Activated T-cell treated with anti-CD3 and anti-CD28 coated beads for 4 hours (primary cell): ENCODE data around the gene FHIT.
"Not testable (repeated sequence)": the region's sequence is repeated elsewhere in the genome, so short reads cannot be mapped to it uniquely, and the experiment has no call there.

Experiments
- DNase-seq: peaks from one replicate; pipeline ENCODE4 v3.0.0-alpha.2; 2020

Gene FHIT

DNA sequence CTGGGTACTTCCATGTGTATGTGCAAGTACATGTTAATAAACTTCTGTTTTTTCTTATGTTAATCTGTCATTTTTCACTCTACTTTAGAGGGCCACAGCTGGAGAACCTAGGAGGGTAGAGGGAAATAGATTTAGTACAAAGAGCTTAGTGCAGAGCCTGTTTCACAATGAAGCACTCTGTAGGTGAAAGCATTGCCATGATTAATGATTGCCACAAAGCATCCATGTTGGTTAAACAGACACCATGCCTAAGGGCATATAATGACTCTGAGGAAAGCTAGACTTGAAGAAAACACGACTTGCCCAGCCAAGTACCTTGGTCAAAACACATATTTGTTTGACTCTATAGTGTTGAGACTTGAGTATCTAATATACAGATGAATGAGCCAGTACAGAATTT lies 338.4 kb downstream of the FHIT start:
- DNase-seq: no peak

DNA sequence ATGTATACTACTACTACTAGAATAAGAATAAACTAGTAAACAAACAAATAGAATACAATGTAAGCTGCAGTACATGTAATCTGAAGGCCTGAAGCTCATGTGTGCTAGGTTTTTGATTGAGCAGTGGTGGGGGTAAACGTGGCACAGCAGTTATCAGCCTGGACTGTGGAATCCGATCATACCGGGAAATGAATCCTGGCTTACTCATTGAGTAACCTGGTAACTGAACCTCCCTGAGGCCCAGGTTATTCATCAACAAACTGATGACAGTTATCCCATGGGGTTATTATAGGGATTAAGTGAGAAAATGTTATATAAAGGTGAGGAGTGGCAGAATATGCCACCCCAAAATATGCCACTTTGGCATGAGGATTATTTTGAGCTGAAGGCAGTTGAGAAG lies 339.1 kb downstream of the FHIT start:
- DNase-seq: no peak

DNA sequence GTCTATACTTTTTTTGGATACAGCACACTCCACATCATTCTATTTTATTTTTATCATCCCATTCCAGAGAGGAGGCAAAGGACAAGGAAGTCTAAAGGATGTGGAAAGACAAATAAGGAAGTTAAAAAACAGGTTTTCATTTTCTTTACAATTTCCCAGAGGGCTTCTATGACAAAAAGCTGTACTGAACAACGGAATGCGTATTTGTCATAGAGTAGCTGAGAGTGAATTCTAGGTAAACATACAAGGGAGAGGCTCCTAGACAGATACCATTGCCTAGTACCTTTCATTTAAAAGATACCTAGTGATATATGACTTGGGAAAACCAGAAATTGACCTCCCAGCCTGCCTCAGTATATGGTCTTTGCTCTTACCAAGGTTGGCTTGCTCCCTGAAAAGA lies 341.7 kb downstream of the FHIT start:
- no peak for DNase-seq

DNA sequence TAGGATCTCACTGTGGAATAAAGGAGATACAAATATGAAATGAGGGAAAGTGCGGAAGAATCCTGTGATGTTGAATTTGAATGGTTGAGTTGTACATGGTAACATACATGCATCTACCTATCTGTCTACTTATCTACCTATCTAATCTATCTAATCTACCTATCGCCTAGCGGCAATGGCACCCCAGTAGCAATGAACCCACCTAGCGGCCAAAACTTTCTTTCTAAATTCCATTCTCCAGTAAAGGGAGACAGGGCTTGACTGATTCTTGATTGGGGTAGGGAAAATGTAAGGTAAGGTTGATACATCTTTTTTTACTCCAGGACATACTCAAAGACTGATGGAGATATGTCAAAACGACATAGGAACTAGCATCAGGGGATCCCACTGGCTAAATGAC lies 345.0 kb downstream of the FHIT start:
- DNase-seq: no peak

DNA sequence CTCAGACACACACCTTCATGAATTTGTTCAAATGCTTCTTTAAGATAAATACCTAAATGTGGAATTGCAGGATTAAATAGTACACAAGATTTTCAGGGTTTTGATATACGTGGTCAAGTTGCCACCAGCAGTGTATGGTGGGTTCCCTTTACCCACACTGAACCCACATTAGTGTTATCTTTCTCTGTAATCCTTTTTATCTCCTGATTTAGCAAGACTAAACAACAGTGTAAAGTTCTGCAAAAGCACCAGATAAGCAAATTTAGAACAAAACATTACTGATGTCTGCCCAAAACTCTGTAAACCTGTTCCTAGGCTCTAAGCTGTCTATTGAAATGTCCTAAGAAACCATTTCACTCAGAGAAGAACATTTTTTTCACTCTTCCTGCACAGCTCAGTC lies 352.9 kb downstream of the FHIT start:
- no peak for DNase-seq

DNA sequence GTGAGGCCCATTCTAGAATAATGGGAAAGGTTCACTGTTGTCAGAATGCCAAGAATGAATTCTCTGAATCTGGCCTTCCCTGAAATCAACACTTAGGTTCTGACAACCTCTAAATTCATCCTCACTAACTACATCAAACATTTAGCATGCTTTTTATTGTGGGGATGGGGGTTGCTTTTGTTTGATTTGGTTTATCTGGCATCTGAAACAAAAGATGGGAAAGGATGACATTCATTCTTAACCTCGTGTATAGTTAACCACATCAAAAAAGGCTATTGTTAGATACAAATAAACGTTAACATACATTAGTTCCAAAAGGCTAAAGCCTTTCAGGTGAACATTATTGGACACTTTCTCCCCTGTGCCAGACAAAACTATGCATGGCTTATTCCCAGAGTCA lies 357.3 kb downstream of the FHIT start:
- DNase-seq: no peak

DNA sequence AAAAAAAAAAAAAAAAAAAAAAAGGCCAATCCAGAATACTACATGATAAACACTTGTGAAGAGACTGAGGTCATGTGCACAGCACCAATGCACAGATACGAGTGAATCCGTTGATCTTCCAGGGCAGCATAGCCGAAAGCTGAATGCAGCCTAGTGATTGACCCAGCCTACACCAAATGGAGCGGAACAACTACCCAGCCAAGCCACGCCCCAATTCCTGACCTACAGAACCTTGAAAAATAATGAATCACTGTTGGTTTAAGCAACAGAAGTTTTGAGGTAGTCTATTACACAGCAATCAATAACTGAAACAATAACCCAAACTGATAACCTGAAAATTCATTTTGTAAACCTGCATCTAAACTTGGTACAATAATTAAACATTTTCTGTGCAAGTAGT lies 361.0 kb downstream of the FHIT start:
- no peak for DNase-seq

DNA sequence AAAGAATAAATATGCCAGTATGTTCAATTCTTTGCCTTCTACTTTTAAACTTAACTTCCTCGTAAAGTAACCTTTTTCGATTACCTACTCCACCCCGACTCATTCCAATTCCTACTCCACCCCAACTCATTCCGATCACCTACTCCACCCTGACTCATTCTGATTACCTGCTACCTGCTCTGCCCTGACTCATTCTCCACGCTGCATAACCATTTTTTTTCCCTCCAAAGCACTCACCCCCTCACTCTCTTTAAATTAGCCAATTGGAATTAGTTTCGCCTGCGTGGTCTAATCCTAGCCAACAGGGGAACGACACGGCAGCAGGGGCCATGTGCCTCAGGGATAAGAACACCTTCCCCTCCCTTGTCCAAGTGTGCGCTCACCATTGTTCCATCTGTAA lies 362.3 kb downstream of the FHIT start:
- DNase-seq: not testable (repeated sequence)

DNA sequence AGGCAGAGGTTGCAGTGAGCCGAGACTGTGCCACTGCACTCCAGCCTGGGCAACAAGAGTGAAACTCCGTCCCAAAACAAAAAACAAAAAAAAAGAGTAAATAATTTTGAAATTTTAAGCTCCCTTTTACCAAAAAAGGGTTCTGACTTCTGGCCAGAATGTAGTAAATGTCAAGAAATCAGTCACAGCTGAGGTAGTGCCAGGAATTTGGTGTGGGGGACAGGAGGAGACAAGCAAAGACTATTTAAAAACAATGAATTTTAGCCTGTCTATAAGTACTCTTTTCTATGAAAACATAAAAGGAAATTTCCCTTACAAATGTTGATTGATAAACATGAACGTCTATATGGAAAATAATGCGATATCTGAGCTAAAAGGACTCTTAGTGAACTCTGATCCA lies 363.7 kb downstream of the FHIT start:
- no peak for DNase-seq

DNA sequence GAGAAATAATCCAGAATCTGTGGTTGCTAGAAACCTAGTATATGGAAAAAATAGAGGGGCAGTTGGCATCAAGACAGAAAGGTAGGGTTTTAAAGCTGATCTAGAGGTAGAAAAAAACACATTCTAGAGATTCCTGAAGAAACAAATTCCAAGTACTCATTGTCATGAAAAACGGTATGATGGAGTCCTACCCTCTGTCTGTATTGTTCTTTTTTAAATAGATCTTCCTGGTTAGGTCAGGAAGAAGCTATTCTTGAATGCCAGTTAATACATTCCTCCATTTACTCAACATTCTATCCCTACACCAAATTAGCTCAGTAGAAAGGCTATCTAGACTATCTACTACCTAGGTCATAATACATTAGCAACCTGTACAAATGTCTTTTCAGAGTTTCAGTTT lies 364.7 kb downstream of the FHIT start:
- DNase-seq: no peak

DNA sequence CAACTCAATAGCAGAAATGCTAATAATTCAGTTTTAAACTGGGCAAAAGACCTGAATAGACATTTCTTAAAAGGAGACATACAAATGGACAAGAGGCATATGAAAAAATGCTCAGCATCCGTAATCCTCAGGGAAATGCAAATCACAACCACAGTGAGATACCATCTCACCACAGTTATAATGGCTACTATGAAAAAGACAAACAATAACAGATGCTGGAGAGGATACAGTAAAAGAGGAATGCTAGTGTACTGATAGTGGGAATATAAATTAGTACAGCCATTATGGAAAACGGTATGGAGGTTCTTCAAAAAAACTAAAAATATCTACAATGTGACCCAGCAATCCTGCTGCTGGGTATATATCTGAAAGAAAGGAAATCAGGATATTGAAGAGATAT lies 367.2 kb downstream of the FHIT start:
- DNase-seq: no peak

DNA sequence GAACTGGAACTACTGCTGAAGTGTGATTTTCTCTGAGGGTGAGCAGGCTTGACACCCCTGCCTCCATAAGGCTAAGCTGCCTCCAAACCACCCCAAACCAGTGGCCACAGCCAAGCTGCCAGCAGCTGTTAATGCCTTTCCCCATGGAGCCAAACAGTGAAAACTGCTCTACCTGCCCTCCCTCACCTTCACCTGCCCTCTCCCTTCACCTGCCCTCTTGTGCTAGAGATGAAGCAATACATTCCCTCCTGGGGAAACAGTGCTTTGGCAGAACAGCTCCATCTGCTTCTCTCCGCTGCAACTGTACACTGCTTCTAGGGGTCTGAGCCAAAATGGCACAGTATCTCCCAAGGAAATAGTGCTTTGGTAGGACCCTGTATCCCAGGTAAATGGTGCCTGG lies 374.1 kb downstream of the FHIT start:
- DNase-seq: no peak

DNA sequence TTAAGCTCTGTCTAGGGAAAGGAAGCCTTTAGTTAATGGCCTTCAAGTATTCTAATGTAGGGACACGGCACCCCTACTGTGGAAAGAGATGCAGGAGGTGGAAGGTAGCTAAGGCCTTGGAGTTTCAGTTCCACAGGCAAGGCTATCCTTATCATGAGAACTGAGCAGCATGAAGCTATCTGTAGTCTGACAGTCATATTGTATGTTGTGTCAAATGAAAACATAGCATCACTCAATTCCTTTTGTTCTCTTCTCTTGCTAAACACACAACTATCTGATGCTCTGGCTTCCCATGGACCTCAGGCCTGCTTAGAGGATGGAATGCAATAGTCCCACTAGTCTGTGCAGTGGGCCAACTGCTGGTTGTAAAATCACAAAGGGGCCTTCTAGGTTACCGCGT lies 380.9 kb downstream of the FHIT start:
- DNase-seq: no peak

DNA sequence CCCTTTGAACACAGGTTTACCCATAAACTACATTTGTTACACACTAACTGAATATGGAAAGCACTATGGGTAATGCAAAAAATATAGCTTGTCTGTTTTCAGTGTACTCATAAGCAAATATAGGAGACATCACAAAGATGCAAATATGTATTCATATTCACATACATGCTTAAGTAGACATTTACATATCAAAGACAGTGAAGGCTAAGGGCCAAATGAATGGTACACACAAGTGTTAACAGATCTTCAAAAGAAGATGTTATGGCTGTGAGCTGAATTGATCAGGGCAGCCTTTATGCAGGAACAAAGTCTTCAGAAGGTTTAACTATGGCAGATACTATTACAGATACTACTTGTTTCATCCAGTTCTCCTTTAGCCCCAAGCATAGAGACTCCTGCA lies 384.1 kb downstream of the FHIT start:
- DNase-seq: no peak

DNA sequence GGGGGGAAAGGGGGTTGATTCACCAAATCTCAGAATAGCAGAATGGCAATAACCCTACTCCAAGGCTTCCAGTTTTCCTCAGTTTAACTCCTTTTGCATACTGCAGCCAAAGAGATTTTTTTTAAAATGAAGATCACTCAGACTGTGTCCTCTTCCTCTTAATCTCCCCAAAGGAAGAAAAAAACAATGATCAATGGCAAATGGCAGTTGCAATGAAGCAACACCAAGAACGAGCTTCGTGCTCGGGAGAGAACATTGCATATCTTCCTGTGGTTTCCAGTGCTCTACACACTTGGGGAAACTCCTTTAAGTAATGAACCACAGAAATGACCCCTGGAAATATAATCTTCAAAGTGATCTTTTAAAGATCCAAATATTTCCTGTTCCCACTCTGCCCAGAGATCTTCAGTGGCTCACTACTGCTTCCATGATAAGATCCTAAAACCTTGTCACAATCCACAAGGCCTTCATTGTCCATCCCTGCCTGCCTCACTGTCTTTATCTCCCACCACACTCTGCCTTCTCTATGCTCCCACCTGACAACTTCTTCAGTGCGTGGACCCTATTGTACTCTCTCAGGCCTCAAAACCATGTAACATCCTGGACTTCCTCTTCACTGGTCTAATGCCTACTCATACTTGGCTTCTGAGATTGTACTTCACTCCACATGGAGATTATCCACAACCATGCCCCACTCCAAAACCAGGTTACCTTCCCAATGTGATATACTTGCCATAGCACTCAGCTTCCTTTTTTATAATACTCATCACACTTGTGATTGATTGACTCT lies 394.8 kb downstream of the FHIT start:
- DNase-seq: no peak

DNA sequence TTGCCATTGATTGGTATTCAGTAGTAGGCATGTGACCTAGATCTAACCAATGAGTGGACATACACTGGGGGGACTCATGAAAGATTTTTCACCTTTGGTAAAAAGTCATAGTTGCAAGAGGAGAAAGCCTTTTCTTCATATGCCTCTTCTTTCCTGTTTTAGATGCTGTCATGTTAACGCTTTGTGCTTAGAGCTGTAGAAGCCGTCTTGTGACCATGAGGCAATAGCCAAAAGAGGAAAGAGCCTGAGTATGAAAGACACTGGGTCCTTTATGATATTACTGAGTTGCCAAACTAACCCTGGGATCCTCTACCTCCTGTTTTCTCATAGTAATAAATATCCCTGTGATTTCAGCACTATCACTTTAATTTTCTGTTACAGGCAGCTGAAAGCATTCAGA lies 396.0 kb downstream of the FHIT start:
- no peak for DNase-seq

DNA sequence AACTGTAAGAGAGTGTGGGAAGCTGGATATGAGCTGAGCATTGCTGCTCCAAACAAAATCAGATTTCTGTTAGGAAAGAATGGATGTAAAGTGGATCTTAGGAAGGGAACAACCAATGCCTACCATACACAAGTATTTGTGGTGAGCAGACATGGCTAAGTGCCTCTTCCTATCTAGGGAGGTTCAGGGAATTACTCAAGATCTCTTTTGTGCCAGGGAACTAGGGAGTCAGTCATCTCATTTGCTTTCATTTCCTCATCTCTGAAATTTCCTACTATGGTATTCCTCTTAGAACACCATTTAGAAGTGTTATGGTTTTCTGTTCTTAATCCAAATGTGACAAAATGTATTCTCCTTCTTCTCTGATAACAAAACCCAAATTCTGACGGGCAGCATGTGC lies 396.5 kb downstream of the FHIT start:
- no peak for DNase-seq

DNA sequence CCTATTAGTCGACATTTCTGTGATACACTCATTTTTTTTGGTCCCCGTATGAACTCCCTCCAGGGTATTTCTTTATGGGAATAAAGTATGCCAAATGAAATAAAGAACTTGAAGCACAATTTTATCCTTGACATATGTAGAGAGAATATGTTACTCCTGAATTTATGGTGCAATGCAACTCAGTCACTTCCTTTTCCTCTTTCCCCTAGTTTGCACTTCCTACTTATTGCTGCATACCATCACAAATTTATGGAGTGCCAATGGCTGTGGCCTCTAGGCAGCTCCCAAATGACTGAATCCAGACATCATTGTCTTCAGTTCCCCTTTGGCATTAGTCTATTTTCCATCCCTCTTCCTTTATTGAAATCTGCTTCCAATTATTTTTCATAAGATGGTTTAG lies 403.5 kb downstream of the FHIT start:
- DNase-seq: no peak

DNA sequence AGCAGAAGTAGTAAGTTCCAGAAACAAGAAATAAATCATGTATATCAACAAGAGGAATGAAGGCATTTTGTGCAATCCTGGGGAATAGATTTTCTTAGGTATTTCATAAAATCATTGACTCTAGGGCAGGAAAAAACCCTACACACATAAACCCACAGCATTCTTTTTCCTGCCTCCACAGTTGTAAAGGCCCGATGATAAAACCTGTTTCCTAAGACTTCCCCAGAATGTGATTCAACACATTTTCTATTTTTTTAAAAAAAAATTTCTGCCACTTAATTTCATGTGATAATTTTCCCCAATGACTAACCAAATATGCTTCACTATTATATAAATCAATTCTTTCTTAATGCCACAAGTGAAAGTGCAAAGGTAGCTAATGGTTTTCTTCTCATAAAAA lies 407.0 kb downstream of the FHIT start:
- DNase-seq: no peak

DNA sequence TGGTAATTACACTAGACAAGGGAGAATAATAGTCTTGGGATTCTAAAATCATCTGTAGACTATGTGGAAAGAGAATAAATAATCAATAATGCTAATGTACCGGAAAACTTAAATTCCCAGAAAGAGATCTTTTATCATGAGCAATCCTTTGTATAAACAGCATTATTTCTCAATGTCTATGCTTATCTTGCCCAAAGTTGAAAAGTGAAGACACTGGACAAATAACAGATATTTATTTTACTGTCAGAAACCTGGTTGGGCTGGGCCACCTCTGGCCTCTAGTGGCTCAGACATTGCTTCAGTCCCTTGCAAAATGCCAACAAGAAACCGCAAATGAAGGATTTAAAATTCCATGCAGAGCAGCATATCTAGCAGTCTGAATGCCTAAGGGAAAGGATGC lies 409.9 kb downstream of the FHIT start:
- no peak for DNase-seq

DNA sequence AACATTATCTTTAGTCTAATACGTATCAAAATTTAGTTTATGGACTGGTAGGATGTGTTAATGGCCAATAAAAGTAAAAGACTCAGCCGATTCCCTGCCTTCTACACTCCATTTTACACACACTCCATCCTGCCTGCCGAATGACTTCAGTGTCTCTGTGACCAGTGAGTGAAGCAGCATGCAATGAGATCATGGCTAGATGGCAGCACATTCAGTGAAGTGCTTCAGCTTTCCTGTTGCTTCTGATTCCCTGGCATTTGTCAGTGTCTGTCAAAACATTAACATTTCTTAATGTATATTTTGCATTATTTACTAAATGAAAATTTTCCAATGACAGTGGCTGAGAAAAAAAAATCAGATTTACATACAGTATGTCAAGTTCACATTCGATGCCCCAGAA lies 412.0 kb downstream of the FHIT start:
- DNase-seq: no peak

DNA sequence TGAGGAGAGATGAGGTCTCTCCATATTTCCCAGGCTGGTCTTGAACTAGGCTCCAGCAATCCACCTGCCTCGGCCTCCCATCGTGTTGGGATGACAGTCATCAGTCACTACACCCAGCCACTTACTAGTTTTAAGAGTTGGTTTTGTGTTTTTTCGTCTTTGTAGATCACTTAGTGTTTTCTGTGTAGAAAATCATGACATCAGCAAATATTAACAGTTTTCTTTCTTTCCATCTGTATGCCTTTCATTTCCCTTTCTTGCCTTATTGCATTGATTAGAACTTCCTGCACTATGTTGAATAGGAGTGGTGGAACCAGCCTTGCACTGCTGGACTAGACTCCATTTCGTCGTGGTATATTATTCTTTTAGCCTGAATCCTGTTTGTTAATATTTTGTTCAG lies 415.5 kb downstream of the FHIT start:
- DNase-seq: no peak

DNA sequence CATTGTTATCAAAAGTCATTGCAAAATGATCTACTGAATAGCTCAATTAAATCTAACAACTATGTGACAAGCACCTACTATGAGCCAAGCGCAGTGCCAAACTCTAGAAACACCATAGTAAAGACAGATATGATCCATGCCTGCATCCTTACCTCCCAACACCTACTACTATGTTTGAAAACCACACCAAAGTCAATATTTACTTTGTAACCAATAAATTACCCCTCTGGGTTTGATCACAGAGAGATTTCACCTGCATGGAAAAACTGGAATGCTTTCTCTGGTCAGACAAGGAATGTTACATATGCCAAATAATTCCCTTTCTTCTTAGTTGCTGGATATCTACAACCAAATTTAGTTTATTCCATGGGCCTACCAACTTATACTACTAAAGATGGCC lies 422.2 kb downstream of the FHIT start:
- DNase-seq: no peak

DNA sequence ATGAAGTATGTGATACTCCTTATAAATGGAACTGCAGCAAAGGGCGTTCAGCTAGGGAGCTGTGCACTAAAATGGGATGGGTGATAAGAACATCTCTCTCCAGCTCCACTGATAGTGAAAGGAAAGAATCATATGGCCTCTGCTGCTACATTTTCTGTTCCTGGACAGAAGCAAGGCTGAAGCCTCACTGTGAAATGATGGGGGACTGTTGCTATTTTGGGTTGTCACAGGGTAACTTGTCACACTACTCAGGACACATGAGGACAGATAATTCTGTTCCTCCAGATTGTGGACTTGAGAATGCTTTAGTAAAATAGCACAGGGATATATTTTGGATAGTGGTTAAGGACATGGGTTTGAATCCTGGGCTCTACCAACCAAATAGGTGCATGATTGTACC lies 423.6 kb downstream of the FHIT start:
- DNase-seq: no peak

DNA sequence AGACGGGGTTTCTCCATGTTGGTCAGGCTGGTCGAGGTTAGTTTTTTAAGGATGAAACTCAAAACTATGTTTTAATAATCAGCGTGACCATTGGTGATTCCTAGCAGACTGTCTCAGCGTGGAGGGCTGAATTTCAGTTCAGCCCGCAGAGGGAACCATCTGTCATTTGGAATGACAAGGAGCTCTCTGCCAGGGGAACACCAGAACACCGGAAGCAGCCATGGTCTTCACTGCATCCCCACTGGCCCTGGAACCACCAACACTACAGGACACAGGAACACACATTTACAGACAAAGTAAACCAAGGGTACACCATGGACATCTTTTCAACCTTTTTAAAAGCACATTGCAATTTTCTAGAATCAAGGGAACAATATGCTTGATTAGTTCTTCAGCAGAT lies 424.7 kb downstream of the FHIT start:
- no peak for DNase-seq

DNA sequence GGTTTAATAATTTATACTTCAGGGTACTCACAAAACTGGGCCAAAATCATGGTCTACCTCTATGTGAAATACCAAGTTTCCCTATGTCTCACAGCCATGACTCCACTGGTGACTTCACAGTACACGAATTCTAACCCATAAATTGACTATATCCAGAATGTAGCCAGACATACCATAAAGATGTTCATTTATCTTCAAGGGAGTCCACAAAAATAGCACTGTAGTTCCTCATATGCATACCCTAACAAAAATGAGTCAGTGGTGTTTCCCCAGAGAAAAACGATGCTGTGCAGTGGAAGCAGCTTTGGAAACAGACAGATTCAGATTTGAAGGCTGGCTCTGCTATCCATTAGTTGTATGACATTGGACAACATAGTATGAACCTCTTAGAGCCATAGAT lies 438.8 kb downstream of the FHIT start:
- DNase-seq: no peak
